HEK293T (cell line): ENCODE results near the gene S100B.

Experiments
- CTCF ChIA-PET: fragments of 350-600 bp; formaldehyde crosslinking; extraction: SDS; loops from one replicate; lab custom pipeline; 2021; ENCODE audit warnings: antibody characterized with exemption, inconsistent platforms; lab: Yijun Ruan, JAX
- POLR2A ChIA-PET: fragments of 350-600 bp; formaldehyde crosslinking; extraction: SDS; loops from one replicate; lab custom pipeline; 2020; ENCODE audit warnings: antibody characterized with exemption, inconsistent platforms; lab: Yijun Ruan, JAX
- DNase-seq: peaks from one replicate; pipeline ENCODE4 v3.0.0; 2012; ENCODE audit warnings: mixed read lengths; ENCODE audit errors: extremely low spot score
- ARNT ChIP-seq: fragments of 450-650 bp; IDR thresholded peaks from 2 replicates; pipeline ENCODE4 v1.6.1; 2017; ENCODE audit warnings: mild to moderate bottlenecking
- BHLHE40 ChIP-seq: fragments of 450-650 bp; IDR thresholded peaks from 2 replicates; pipeline ENCODE4 v1.6.1; 2016; ENCODE audit warnings: mild to moderate bottlenecking, moderate library complexity, borderline replicate concordance
- CTBP1 ChIP-seq: fragments of 450-650 bp; IDR thresholded peaks from 2 replicates; pipeline ENCODE4 v1.6.1; 2016; ENCODE audit warnings: borderline replicate concordance
- ELF4 ChIP-seq: fragments of 450-650 bp; IDR thresholded peaks from 2 replicates; pipeline ENCODE4 v1.6.1; 2017; ENCODE audit warnings: antibody characterized with exemption
- FOXA1 ChIP-seq: fragments of 450-650 bp; IDR thresholded peaks from 2 replicates; pipeline ENCODE4 v1.6.1; 2016; ENCODE audit warnings: mild to moderate bottlenecking
- FOXK2 ChIP-seq: fragments of 450-650 bp; IDR thresholded peaks from 2 replicates; pipeline ENCODE4 v1.6.1; 2016; ENCODE audit warnings: mild to moderate bottlenecking
- FOXM1 ChIP-seq: fragments of 450-650 bp; IDR thresholded peaks from 2 replicates; pipeline ENCODE4 v1.6.1; 2017; ENCODE audit warnings: mild to moderate bottlenecking, borderline replicate concordance
- HDGF ChIP-seq: fragments of 450-650 bp; IDR thresholded peaks from 2 replicates; pipeline ENCODE4 v1.6.1; 2017; ENCODE audit warnings: antibody characterized with exemption, borderline replicate concordance
- L3MBTL2 ChIP-seq: fragments of 450-650 bp; conservative IDR thresholded peaks from 2 replicates; pipeline ENCODE4 v1.6.1; 2016; ENCODE audit warnings: mild to moderate bottlenecking
- LEF1 ChIP-seq: fragments of 450-650 bp; IDR thresholded peaks from 2 replicates; pipeline ENCODE4 v1.6.1; 2017; ENCODE audit warnings: mild to moderate bottlenecking, borderline replicate concordance
- NFRKB ChIP-seq: fragments of 450-650 bp; IDR thresholded peaks from 2 replicates; pipeline ENCODE4 v1.6.1; 2016; ENCODE audit warnings: mild to moderate bottlenecking, moderate library complexity
- SP1 ChIP-seq: fragments of 450-650 bp; IDR thresholded peaks from 2 replicates; pipeline ENCODE4 v1.6.1; 2017
- SUZ12 ChIP-seq: fragments of 450-650 bp; IDR thresholded peaks from 2 replicates; pipeline ENCODE4 v1.6.1; 2016; ENCODE audit warnings: mild to moderate bottlenecking
- TARDBP ChIP-seq: fragments of 450-650 bp; IDR thresholded peaks from 2 replicates; pipeline ENCODE4 v1.6.1; 2016
- ZNF384 ChIP-seq: fragments of 450-650 bp; IDR thresholded peaks from 2 replicates; pipeline ENCODE4 v1.6.1; 2016
- TF ChIP-seq, protein P1 (sequence below): fragments of 450-650 bp; IDR thresholded peaks from 2 replicates; pipeline ENCODE4 v1.6.1; 2016

The S100B gene

DNA sequence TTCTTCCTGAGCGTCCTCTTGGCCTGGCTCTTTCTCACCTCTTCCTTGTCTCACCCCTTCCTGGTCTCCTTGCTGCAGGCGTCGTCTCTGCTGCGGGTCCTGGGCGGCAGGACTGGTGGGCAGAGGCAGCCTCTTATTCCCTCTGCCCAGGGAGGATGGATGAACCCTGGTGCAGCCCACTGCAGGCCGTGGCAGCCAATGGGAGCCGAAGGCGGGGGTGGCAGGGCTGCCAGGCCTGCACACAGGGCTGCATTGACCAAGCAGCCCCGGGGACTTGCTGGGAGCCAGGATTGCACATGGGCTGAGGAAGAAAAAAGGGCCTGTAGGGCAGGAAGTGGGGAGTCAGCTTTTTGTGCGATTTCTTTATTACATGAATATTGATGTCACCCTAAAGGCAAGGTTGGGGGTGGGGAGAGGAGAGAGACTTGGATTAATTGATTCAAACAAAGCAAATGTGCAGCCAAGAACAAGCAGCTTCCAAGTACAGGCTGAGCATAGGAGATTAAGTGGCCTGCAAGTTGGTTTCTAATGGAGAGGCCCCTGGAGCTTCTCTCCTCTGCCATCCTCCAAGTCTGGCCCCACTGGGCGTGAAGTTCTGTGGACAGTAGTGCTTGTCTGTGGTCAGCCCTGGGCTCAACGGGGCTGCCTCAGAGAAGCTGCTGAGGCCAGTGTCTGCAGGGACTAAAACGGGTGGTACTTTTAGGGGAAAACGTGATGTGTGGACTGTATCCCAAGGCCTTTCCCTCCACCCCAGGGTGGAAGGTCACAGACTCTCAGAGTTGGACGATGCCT, at the start of gene S100B:
Gene S100B, minus strand, starts transcription at position 108 of the 792 bp plus-strand sequence. CDS start 2,667 bp downstream, outside the sequence.
- no peak for DNase-seq
- ChIA-PET POLR2A (no interaction called here), CTCF (interaction anchor here (0.6 kb wide), 1 partner anchor 10 kb away, joined by 3 read pairs; no protein-coding TSS in a partner anchor)
- no peak for TF ChIP-seq ELF4
- no peak for TF ChIP-seq ZNF384
- no peak for TF ChIP-seq HDGF
- TF ChIP-seq, protein P1, sequence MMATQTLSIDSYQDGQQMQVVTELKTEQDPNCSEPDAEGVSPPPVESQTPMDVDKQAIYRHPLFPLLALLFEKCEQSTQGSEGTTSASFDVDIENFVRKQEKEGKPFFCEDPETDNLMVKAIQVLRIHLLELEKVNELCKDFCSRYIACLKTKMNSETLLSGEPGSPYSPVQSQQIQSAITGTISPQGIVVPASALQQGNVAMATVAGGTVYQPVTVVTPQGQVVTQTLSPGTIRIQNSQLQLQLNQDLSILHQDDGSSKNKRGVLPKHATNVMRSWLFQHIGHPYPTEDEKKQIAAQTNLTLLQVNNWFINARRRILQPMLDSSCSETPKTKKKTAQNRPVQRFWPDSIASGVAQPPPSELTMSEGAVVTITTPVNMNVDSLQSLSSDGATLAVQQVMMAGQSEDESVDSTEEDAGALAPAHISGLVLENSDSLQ: no peak
- no peak for TF ChIP-seq FOXK2
- no peak for TF ChIP-seq FOXM1
- TF ChIP-seq LEF1: no peak
- TF ChIP-seq L3MBTL2: no peak
- TF ChIP-seq SP1: no peak
- TF ChIP-seq CTBP1: no peak

- CTCF ChIA-PET: no interaction called here
- POLR2A ChIA-PET: no interaction called here
- TF ChIP-seq ZNF384 (no peak), LEF1 (no peak)
- no peak for DNase-seq
These were observed 46.2 kb upstream of the S100B start for GRCh38 chr21:46651121-46651520.

DNA sequence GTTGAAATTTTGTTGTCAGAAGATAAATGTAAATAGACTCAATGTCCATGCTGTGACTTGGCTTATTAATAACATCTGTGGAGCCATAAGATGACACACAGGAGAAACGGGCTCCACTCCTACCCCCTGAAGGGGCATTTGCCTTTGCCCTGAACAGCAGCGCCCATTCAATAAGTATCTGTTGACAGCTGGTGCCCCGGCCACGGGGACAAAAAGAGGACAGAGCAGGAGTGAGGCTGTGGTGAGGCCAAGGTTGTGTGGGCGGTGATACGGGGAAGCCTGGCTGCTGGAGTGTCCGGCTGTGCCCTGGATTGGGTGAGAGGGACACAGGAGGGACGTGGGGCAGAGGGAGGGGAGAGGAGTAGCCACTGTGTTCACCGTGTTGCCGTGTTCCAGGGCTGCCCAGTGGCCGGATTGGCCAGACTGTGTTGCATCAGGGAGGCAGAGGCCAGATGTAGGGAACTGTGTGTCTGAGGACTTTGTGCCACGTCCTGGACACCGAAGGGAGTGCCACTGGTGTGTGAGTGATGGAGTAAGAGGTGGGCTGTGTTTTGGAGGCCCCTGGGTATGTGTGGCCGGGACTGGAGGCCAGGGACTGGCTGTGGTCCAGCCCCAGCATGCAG, 45.7 kb upstream of the S100B start:
- no peak for DNase-seq
- TF ChIP-seq LEF1: no peak
- no peak for TF ChIP-seq FOXK2
- ChIA-PET POLR2A (no interaction called here), CTCF (no interaction called here)

DNA sequence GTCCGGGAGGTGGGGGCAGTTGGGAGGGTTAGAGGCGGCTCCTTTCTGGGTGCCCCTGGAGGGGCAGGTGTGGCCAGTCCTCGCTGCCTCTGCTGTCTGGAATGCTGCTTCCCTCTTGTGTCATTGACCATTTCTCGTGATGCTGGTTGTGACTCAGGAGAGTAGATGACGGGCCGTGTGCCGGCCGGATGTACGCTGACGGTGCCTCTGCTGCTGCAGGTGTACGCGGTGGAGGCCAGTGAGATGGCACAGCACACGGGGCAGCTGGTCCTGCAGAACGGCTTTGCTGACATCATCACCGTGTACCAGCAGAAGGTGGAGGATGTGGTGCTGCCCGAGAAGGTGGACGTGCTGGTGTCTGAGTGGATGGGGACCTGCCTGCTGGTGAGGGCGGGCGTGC, 44.5 kb upstream of the S100B start:
- POLR2A ChIA-PET: no interaction called here
- no peak for TF ChIP-seq FOXM1
- no peak for TF ChIP-seq SP1
- TF ChIP-seq ARNT: no peak
- no peak for TF ChIP-seq TARDBP
- TF ChIP-seq LEF1: no peak
- no peak for TF ChIP-seq FOXK2
- no peak for TF ChIP-seq FOXA1
- no peak for TF ChIP-seq HDGF
- no peak for TF ChIP-seq L3MBTL2
- no peak for TF ChIP-seq ZNF384
- no peak for TF ChIP-seq BHLHE40
- no peak for TF ChIP-seq NFRKB
- TF ChIP-seq SUZ12: no peak
- TF ChIP-seq ELF4: no peak
- TF ChIP-seq, protein P1: no peak
- no peak for TF ChIP-seq CTBP1
- no peak for DNase-seq
- CTCF ChIA-PET: no interaction called here

DNA sequence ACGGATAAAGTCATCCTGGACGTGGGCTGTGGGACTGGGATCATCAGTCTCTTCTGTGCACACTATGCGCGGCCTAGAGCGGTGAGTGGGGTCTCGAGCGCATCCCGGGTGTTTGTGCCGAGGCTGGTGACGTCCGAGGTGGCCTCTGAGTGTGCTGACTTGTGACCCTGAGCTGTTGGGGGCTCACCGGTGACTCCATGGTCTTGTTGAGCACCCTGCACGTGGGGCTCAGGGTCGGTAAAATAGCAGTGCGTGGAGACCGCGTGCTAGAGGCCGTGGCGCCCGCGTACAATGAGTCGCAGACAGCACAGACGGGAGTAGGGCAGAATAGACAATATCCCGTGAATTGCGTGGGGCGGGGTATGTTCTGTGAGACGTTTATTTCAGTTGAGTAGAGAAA, 43.7 kb upstream of the S100B start:
- POLR2A ChIA-PET: no interaction called here
- CTCF ChIA-PET: no interaction called here
- no peak for DNase-seq
- TF ChIP-seq ELF4: no peak
- no peak for TF ChIP-seq ARNT
- no peak for TF ChIP-seq L3MBTL2
- no peak for TF ChIP-seq HDGF
- no peak for TF ChIP-seq SP1
- no peak for TF ChIP-seq FOXK2
- TF ChIP-seq FOXM1: no peak
- TF ChIP-seq, protein P1: no peak
- no peak for TF ChIP-seq LEF1

GRCh38 chr21:46646541-46647154, 41.8 kb upstream of the S100B start:
- no peak for DNase-seq
- ChIA-PET POLR2A (interaction anchor here (1.4 kb wide), 1 partner anchor 11 kb away, joined by 7 read pairs; the partner anchor contains the start of gene PRMT2), CTCF (no interaction called here)
- no peak for TF ChIP-seq HDGF
- no peak for TF ChIP-seq FOXK2
- TF ChIP-seq BHLHE40: no peak
